ENCODE data around the gene TRMO. TPM values are rescaled to one million over a fixed set of nuclear protein-coding genes. Genes with fewer than 3 reads are reported as not detected.

Gene TRMO
- total RNA-seq, 1 experiment from 2014 or later = 10.0 TPM

GRCh38 chr9:97966493-97966892 is 44.2 kb upstream of the TRMO start:
- no TSS peak for BruUV-seq (replicated peaks)
- H3K4me1 ChIP-seq = no peaks in the 10 kb centered on the region
- intact Hi-C loops (cut with micrococcal nuclease; ENCODE audit: unreplicated experiment) = no loop called here
- Mint-ChIP-seq H3K9me3 (ENCODE audit: unreplicated experiment) (no peaks in the 10 kb centered on the region), H3K4me1 (ENCODE audit: low read depth, unreplicated experiment) (no peaks in the 10 kb centered on the region), H3K27me3 (ENCODE audit: insufficient read depth, unreplicated experiment) (peaks cover 6% of the 10 kb centered on the region), H3K4me3 (ENCODE audit: unreplicated experiment) (no peak overlapping the region), H3K27ac (ENCODE audit: unreplicated experiment) (no peak overlapping the region), H3K36me3 (ENCODE audit: insufficient read depth, unreplicated experiment) (no peaks in the 10 kb centered on the region)
- H3K27me3 ChIP-seq (replicated peaks; ENCODE audit: control insufficient read depth, insufficient read depth, low read length) = no peaks in the 10 kb centered on the region
- ChIA-PET POLR2A (no interaction called here), CTCF (interaction anchor here (0.5 to 0.6 kb wide), 3 partner anchors 44 to 200 kb away, joined by 3 read pairs; partner anchors contain the start of gene TRMO)
- no peaks in the 10 kb centered on the region for H3K9me3 ChIP-seq
- H3K4me3 ChIP-seq (ENCODE audit: low read depth, low read length) = no peak overlapping the region
- no peak for TF ChIP-seq CTCF (IDR thresholded peaks at IDR 0.05; ENCODE audit: insufficient read depth in 1 of 2, low read depth in 1 of 2, low read length in 1 of 2, severe bottlenecking in 1 of 2, unreplicated experiment in 1 of 2)
- no peaks in the 10 kb centered on the region for H3K36me3 ChIP-seq (ENCODE audit: control insufficient read depth, insufficient read depth, low read length)
- DNase-seq = no peak

- BruUV-seq (replicated peaks) = no TSS peak
Observed at GRCh38 chr9:97964901-97965300, 42.6 kb upstream of the TRMO start.

GRCh38 chr9:97963232-97963631 is 40.9 kb upstream of the TRMO start:
- TF ChIP-seq CTCF (IDR thresholded peaks at IDR 0.05; ENCODE audit: insufficient read depth in 1 of 2, low read depth in 1 of 2, low read length in 1 of 2, severe bottlenecking in 1 of 2, unreplicated experiment in 1 of 2) = no peak
- Histone ChIP-seq H3K27me3 (replicated peaks; ENCODE audit: control insufficient read depth, insufficient read depth, low read length) (no peaks in the 10 kb centered on the region), H3K36me3 (ENCODE audit: control insufficient read depth, insufficient read depth, low read length) (no peaks in the 10 kb centered on the region), H3K4me1 (no peaks in the 10 kb centered on the region), H3K4me3 (ENCODE audit: low read depth, low read length) (no peak overlapping the region), H3K9me3 (no peaks in the 10 kb centered on the region)
- intact Hi-C loops (cut with micrococcal nuclease; ENCODE audit: unreplicated experiment) = no loop called here
- Mint-ChIP-seq H3K4me3 (ENCODE audit: unreplicated experiment) (no peak overlapping the region), H3K9me3 (ENCODE audit: unreplicated experiment) (no peaks in the 10 kb centered on the region), H3K27me3 (ENCODE audit: insufficient read depth, unreplicated experiment) (peaks cover 6% of the 10 kb centered on the region), H3K27ac (ENCODE audit: unreplicated experiment) (no peak overlapping the region), H3K4me1 (ENCODE audit: low read depth, unreplicated experiment) (no peaks in the 10 kb centered on the region), H3K36me3 (ENCODE audit: insufficient read depth, unreplicated experiment) (no peaks in the 10 kb centered on the region)
- ChIA-PET CTCF (no interaction called here), POLR2A (no interaction called here)
- no TSS peak for BruUV-seq (replicated peaks)
- no peak for DNase-seq

More at GRCh38 chr9:97964901-97965300, 42.6 kb upstream of the TRMO start:
- H3K4me3 Mint-ChIP-seq (ENCODE audit: unreplicated experiment) = no peak overlapping the region
- no peaks in the 10 kb centered on the region for H3K9me3 ChIP-seq
- intact Hi-C loops (cut with micrococcal nuclease; ENCODE audit: unreplicated experiment) = no loop called here
- H3K4me3 ChIP-seq (ENCODE audit: low read depth, low read length) = no peak overlapping the region
- no peaks in the 10 kb centered on the region for H3K27me3 ChIP-seq (replicated peaks; ENCODE audit: control insufficient read depth, insufficient read depth, low read length)
- H3K4me1 ChIP-seq = no peaks in the 10 kb centered on the region
- no peaks in the 10 kb centered on the region for H3K36me3 Mint-ChIP-seq (ENCODE audit: insufficient read depth, unreplicated experiment)
- no peak overlapping the region for H3K27ac Mint-ChIP-seq (ENCODE audit: unreplicated experiment)
- peaks cover 6% of the 10 kb centered on the region for H3K27me3 Mint-ChIP-seq (ENCODE audit: insufficient read depth, unreplicated experiment)
- no peaks in the 10 kb centered on the region for H3K4me1 Mint-ChIP-seq (ENCODE audit: low read depth, unreplicated experiment)
- no peak for TF ChIP-seq CTCF (IDR thresholded peaks at IDR 0.05; ENCODE audit: insufficient read depth in 1 of 2, low read depth in 1 of 2, low read length in 1 of 2, severe bottlenecking in 1 of 2, unreplicated experiment in 1 of 2)
- H3K9me3 Mint-ChIP-seq (ENCODE audit: unreplicated experiment) = no peaks in the 10 kb centered on the region
- no peaks in the 10 kb centered on the region for H3K36me3 ChIP-seq (ENCODE audit: control insufficient read depth, insufficient read depth, low read length)
- no peak for DNase-seq
- POLR2A ChIA-PET = no interaction called here
- CTCF ChIA-PET = interaction anchor here (0.6 kb wide), 1 partner anchor 514 kb away, joined by 3 read pairs; no protein-coding TSS in a partner anchor

Measured in Caco-2 (cell line).